K562 (cell line): ENCODE results near the gene IGF2R. TPM values are rescaled to one million over a fixed set of nuclear protein-coding genes. Genes with fewer than 3 reads are reported as not detected.

Experiments used
- BRD4 ChIP-seq: fragments of 200-600 bp; sonication (generic); IDR thresholded peaks from 2 replicates; pipeline ENCODE4 v1.6.1; 2017; ENCODE audit warnings: inconsistent platforms
- ERF ChIP-seq: fragments of 450-650 bp; formaldehyde crosslinking; IDR thresholded peaks from 2 replicates; pipeline ENCODE4 v1.4.0; 2020; ENCODE audit warnings: mild to moderate bottlenecking, mixed read lengths
- GABPB2 ChIP-seq: fragments of 250-450 bp; sonication (Bioruptor Pico); conservative IDR thresholded peaks from 2 replicates; pipeline ENCODE4 v1.5.1; 2021; ENCODE audit warnings: mild to moderate bottlenecking
- HDAC3 ChIP-seq: fragments of 450-650 bp; IDR thresholded peaks from 2 replicates; pipeline ENCODE4 v1.6.1; 2018; ENCODE audit warnings: borderline replicate concordance, mild to moderate bottlenecking, moderate library complexity; ENCODE audit not compliant: partially characterized antibody
- HMBOX1 ChIP-seq: sonication (generic); IDR thresholded peaks from 2 replicates; pipeline ENCODE4 v1.6.1; 2016
- ILK ChIP-seq: fragments of 450-650 bp; IDR thresholded peaks from 2 replicates; pipeline ENCODE4 v1.6.1; 2016; ENCODE audit warnings: missing genetic modification characterization, low read depth, mild to moderate bottlenecking, missing compliant biosample characterization, moderate library complexity, borderline replicate concordance
- KDM1A ChIP-seq, 2 experiments: fragments of 450-650 bp; IDR thresholded peaks; 2 replicates each; pipeline ENCODE4 v1.6.1; 2016; ENCODE audit warnings: mild to moderate bottlenecking in 2 of 2
- KDM4B ChIP-seq, 2 experiments: fragments of 450-650 bp in 1 of 2; sonication (generic) in 1 of 2; IDR thresholded peaks; 2 replicates each; pipeline ENCODE4 v1.6.1; 2016 to 2017; ENCODE audit warnings: borderline replicate concordance in 2 of 2, antibody characterized with exemption in 1 of 2, low read depth in 1 of 2, mild to moderate bottlenecking in 1 of 2
- LARP7 ChIP-seq: fragments of 450-650 bp; IDR thresholded peaks from 2 replicates; pipeline ENCODE4 v1.6.1; 2016
- MLX ChIP-seq, 2 experiments: fragments of 450-650 bp in 1 of 2; sonication (generic) in 1 of 2; formaldehyde crosslinking; conservative IDR thresholded peaks; 2 replicates each; pipeline versions ENCODE4 v1.4.0 to v1.8.1; 2020 to 2022; ENCODE audit warnings: mild to moderate bottlenecking in 1 of 2, missing genetic modification reagents in 1 of 2
- RUNX1 ChIP-seq: sonication (generic); IDR thresholded peaks from 2 replicates; pipeline ENCODE4 v1.6.1; 2016; ENCODE audit warnings: antibody characterized with exemption, low read depth
- SETDB1 ChIP-seq: IDR thresholded peaks from one replicate; pipeline ENCODE4 v1.6.1; 2012; ENCODE audit warnings: low read length, control low read depth, inconsistent platforms
- SMARCA5 ChIP-seq: fragments of 450-650 bp; IDR thresholded peaks from 2 replicates; pipeline ENCODE4 v1.6.1; 2016
- VEZF1 ChIP-seq: fragments of 200-800 bp; sonication (Bioruptor generic); IDR thresholded peaks from 2 replicates; pipeline ENCODE4 v1.6.1; 2017; ENCODE audit warnings: missing genetic modification characterization, missing compliant biosample characterization
- ZBTB43 ChIP-seq: sonication (generic); formaldehyde crosslinking; IDR thresholded peaks from 2 replicates; pipeline ENCODE4 v1.8.0; 2023; ENCODE audit warnings: mild to moderate bottlenecking, missing genetic modification reagents
- ZKSCAN8 ChIP-seq: fragments of 200-800 bp; sonication (Bioruptor generic); IDR thresholded peaks from 2 replicates; pipeline ENCODE4 v1.6.1; 2016; ENCODE audit warnings: missing genetic modification characterization, missing compliant biosample characterization
- ZNF124 ChIP-seq: sonication (generic); formaldehyde crosslinking; IDR thresholded peaks from 2 replicates; pipeline ENCODE4 v1.8.1; 2022; ENCODE audit warnings: missing genetic modification reagents
- ZNF24 ChIP-seq: fragments of 450-650 bp; IDR thresholded peaks from 2 replicates; pipeline ENCODE4 v1.6.1; 2016
- ZNF3 ChIP-seq: fragments of 250-450 bp; sonication (Bioruptor Pico); IDR thresholded peaks from 2 replicates; pipeline ENCODE4 v1.5.0; 2021; ENCODE audit warnings: mild to moderate bottlenecking, moderate library complexity
- ZNF766 ChIP-seq: fragments of 200-800 bp; sonication (Bioruptor generic); conservative IDR thresholded peaks from 2 replicates; pipeline ENCODE4 v1.6.1; 2016; ENCODE audit warnings: missing genetic modification characterization, missing compliant biosample characterization
- polyA plus RNA-seq, 8 experiments: library from polyadenylated mRNA; depleted of rRNA in 4 of 8; stranded (reverse) in 5 of 8; unstranded in 3 of 8; fragments of >200 nt; fragmentation: Nextera tagmentation in 2 of 8; fragmentation: Illumina TruSeq in 1 of 8; extraction: Ambion mirVana in 2 of 8; extraction: Trizol in 1 of 8; gene quantifications; 2 replicates each; pipeline versions ENCODE4 v1.2.1 to v1.2.3, GENCODE V29; 2011 to 2014; ENCODE audit warnings: inconsistent platforms in 1 of 8, missing spikeins in 1 of 8
- total RNA-seq, 7 experiments: library from RNA; depleted of rRNA in 6 of 7; stranded (reverse); fragments of >200 nt in 6 of 7; fragmentation: Illumina TruSeq in 2 of 7; extraction: Trizol in 2 of 7; gene quantifications; 2 replicates each; pipeline versions ENCODE4 v1.2.1 to v1.2.3, GENCODE V29; 2011 to 2021; ENCODE audit warnings: low replicate concordance in 1 of 7

Gene IGF2R
- total and polyA plus RNA-seq, 9 of the 15 experiments (the other 6 are each of a cell fraction or from before 2014, with no cell fraction given), result 3.5 to 92.3 (median 34.5) TPM

GRCh38 chr6:159973951-159974350, 5.1 kb downstream of the IGF2R start (continued):
- TF ChIP-seq VEZF1, result 0 out of 2 replicates have a peak, but pooled peaks have one; percentile 9
- no peak for TF ChIP-seq BRD4
- no peak for TF ChIP-seq KDM4B (IDR thresholded peaks at IDR 0.05; ENCODE audit: borderline replicate concordance in 2 of 2, low read depth in 1 of 2)
- TF ChIP-seq ZNF3 (CRISPR knock-in tag), result no peak
- TF ChIP-seq LARP7, result no peak
- no peak for TF ChIP-seq MLX (CRISPR knock-in tag; conservative IDR thresholded peaks at IDR 0.05)
- no peak for TF ChIP-seq ZNF24
- TF ChIP-seq ERF (CRISPR knock-in tag), result no peak
- no peak for TF ChIP-seq ZNF124
- TF ChIP-seq ZBTB43 (CRISPR knock-in tag), result no peak
- no peak for TF ChIP-seq RUNX1
- peak; percentile 40 for TF ChIP-seq HDAC3
- no peak for TF ChIP-seq ZKSCAN8 (CRISPR knock-in tag)
- no peak for TF ChIP-seq ILK
- TF ChIP-seq ZNF766 (CRISPR knock-in tag), result 0 out of 2 replicates have a peak, but pooled peaks have one; percentile 41
- peak; percentile 43; the same call in 1 of the 2 replicates for TF ChIP-seq SMARCA5
- peak; percentile 73 to 84 for TF ChIP-seq KDM1A (IDR thresholded peaks at IDR 0.05)
- TF ChIP-seq GABPB2 (CRISPR knock-in tag), result no peak
- TF ChIP-seq SETDB1, result no peak
- peak; percentile 58 for TF ChIP-seq HMBOX1
- TF ChIP-seq, all 486 proteins: peak for 82
